Measurements from ENCODE around the gene PCSK1N.

- no peak for TF ChIP-seq CTCF (IDR thresholded peaks at IDR 0.05; ENCODE audit: poor library complexity)
- no peak for TF ChIP-seq EZH2phosphoT487 (IDR thresholded peaks at IDR 0.05; ENCODE audit: low read depth, severe bottlenecking, unreplicated experiment)
- no peak for TF ChIP-seq EZH2 (IDR thresholded peaks at IDR 0.05; ENCODE audit: borderline replicate concordance)
These were observed 16.5 kb downstream of the PCSK1N start for GRCh38 chrX:48818866-48819265.

Data from hepatocyte (in vitro differentiated cells).